GM20000 (cell line): ENCODE results near the gene LRRN2.

ENCODE experiments used
- DNase-seq: peaks from one replicate; pipeline ENCODE4 v3.0.0; 2012; ENCODE audit warnings: low spot score
- TF ChIP-seq, protein P1 (sequence below): IDR thresholded peaks from 2 replicates; pipeline ENCODE4 v1.5.1; 2012; ENCODE audit warnings: mild to moderate bottlenecking, control low read depth; ENCODE audit errors: extremely low read depth, missing control alignments

Gene LRRN2

DNA sequence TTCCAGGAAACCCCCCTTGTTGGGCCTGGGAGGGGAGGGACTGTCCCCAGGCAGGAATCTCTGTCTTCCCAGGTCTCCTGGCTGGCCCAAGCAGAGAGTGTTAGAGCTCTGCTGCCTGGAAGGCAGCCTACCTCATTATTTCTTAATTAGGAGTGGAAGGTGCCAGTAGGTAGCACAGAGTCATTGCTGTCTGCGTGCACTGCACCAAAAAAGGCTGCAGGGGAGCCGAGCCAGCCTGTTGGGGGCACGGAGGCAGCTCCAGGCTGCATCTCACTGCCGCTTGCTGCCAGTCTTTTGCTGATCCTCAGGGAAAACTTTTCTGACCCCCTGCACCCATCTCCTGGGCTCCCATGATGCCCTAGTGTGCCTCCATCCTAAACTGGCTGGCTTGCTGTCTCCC lies 58.1 kb downstream of the LRRN2 start:
- DNase-seq, result no peak
- TF ChIP-seq, protein P1, sequence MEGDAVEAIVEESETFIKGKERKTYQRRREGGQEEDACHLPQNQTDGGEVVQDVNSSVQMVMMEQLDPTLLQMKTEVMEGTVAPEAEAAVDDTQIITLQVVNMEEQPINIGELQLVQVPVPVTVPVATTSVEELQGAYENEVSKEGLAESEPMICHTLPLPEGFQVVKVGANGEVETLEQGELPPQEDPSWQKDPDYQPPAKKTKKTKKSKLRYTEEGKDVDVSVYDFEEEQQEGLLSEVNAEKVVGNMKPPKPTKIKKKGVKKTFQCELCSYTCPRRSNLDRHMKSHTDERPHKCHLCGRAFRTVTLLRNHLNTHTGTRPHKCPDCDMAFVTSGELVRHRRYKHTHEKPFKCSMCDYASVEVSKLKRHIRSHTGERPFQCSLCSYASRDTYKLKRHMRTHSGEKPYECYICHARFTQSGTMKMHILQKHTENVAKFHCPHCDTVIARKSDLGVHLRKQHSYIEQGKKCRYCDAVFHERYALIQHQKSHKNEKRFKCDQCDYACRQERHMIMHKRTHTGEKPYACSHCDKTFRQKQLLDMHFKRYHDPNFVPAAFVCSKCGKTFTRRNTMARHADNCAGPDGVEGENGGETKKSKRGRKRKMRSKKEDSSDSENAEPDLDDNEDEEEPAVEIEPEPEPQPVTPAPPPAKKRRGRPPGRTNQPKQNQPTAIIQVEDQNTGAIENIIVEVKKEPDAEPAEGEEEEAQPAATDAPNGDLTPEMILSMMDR, result no peak

DNA sequence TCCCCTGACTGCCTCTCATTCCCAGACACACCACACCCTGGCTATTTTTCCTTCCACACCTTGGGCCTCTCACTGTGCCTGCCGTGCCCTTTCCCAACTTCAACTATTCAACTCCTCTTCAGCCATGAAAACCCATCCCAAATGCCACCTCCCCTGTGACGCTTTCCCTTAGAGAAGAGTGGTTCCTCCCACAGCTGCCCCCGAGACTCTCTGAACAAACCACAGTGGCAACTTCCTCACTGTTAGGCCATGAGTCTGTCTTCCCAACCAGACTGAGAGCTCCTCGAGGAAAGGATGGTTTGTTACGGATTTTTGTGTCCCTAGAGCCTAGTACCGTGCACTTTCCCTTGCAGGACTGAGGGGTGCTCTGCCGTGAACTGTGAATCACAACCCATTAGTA lies 59.2 kb downstream of the LRRN2 start:
- DNase-seq, result no peak
- TF ChIP-seq, protein P1, result no peak

DNA sequence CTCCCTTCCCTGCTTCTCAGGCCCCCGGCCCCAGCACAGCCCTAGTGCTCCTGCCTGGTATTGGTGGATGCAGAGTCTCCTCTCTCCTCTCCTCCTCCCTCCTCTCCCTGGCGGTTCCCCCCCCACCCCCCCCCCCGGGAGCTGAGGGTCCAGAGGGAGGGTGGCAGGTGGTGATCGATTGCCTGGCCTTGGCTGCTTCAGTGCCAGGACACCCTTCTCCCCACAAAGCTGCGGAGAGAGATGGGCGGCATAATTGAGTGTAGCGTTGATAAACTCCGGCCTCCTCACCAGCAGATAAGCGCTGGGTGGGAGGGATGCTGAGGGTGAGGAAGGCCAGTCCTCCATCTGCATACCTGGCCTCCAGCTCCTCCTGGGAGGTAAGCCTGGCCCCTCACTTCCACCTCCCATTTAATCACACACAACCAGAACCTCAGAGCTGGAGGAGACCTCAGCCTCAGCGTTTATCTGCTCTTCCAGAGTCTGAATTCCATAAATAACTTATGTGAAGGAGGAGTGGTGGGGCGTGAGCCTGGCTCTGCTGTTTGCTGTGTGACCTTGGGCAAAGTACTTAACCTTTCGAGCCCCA lies 60.8 kb downstream of the LRRN2 start:
- DNase-seq, result no peak

DNA sequence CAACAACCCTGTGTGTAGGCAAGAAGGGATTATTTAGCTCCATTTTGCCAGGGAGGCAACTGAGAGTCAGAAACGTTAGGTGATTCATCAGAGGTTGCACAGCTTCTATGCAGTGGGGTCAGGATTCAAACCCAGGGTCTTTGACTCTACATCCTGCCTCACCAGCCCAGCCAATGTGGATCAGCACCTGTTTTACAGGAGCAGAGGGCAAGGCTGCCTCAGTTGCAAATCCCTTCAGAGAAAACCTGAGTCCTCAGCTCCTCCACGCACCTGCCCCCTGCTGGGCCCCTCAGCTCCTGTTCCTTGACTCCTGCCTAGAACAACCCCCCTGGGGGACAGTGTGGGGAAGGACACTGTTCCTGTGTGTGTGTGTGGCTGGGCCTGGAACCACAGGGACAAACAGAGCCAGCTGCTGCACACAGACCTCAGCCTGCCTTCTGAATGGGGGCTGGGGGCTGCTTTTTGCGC lies 61.6 kb downstream of the LRRN2 start:
- TF ChIP-seq, protein P1, result no peak
- DNase-seq, result no peak

More for the DNA sequence above, 60.8 kb downstream of the LRRN2 start:
- TF ChIP-seq, protein P1, result no peak

DNA sequence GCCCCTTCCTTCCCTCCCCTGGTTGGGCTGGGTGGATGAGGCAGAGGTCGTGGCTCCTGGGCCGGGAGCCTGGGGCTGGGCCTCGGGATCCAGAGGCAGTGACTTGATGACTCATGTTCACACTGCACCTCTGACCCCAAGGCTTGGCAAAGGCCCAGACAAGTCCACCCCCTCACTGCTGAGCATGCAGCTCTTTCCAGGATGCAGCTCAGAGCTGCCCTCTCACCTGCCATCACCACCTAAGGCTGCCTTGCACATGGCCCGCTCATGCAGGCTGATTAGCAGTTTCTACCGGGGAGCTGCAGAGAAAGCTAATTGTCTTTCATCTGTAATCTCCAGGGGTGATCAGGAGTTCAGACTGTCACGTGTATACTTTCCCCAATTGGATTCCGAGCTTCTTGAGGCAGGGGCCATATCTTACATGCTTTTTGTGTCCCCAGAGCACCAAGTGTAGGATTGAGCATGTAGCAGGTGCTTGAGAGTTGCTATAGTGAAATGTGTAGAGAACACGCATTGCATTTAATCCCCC lies 62.1 kb downstream of the LRRN2 start:
- no peak for DNase-seq
- TF ChIP-seq, protein P1, result no peak

DNA sequence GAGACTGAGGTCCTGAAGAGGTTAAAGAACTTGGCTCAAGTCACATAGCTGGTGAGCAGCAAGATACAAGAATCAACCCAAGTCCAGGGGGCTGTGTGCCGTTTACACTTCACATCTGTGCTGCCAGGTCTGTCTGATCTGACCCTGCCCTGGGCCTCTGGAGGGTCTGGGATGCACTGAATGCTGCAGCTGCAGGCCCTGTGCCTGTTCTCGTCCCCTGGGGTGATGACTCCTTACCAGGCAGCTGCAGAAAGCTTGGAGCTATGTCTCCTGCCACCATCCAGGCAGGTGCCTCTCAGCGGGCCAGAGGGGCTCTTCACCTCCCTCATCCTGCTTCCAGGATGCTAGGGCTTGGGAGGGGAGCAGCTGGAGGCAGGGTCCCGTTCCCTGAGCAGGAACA lies 63.5 kb downstream of the LRRN2 start:
- no peak for DNase-seq
- TF ChIP-seq, protein P1, result no peak

DNA sequence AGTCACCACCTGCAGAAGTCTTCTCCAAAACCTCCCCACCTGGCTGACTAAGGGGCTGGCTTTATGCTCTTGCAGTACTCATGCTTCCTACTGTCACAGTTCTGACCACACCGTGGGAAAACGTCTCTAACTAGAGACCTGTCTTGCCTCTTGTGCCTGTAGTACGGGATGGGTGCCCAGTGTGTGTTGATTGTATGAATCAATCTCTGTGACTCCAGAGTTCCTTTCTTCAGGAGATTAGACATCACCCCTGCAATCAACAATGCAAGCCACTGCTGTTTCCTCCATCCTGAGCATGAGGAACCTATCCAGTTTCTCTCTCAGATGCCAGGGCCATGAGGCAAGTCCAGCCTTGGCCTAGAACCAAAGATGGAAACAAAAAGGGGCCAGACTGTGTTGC lies 64.1 kb downstream of the LRRN2 start:
- TF ChIP-seq, protein P1, result no peak

More for the DNA sequence above, 64.1 kb downstream of the LRRN2 start:
- DNase-seq, result no peak
